Suprapubic skin (tissue), 4 donors: ENCODE data around the gene SLC40A1.

Source experiments
- CTCF ChIP-seq, 2 donors: fragments of 200-600 bp in 1 of 2; fragments of 450-650 bp in 1 of 2; sonication (generic) in 1 of 2; IDR thresholded peaks; one replicate each; pipeline ENCODE4 v1.5.1; 2016 to 2019; ENCODE audit warnings: antibody characterized with exemption in 2 of 2, mild to moderate bottlenecking in 1 of 2, moderate library complexity in 1 of 2
- EP300 ChIP-seq: sonication (generic); formaldehyde crosslinking; IDR thresholded peaks from one replicate; pipeline ENCODE4 v1.6.1; 2017; ENCODE audit warnings: antibody characterized with exemption
- POLR2A ChIP-seq, 2 donors: fragments of 450-650 bp; IDR thresholded peaks; one replicate each; pipeline ENCODE4 v1.6.1; 2017; ENCODE audit warnings: antibody characterized with exemption in 2 of 2, mild to moderate bottlenecking in 2 of 2, moderate library complexity in 2 of 2
- POLR2AphosphoS5 ChIP-seq, 3 donors: sonication (generic); formaldehyde crosslinking; IDR thresholded peaks; one replicate each; pipeline ENCODE4 v1.6.1; 2017; ENCODE audit warnings: antibody characterized with exemption in 3 of 3

- TF ChIP-seq CTCF (IDR thresholded peaks at IDR 0.05) (no peak), POLR2AphosphoS5 (IDR thresholded peaks at IDR 0.05) (no peak), POLR2A (IDR thresholded peaks at IDR 0.05) (no peak), EP300 (no peak)
Observed at GRCh38 chr2:189543367-189543766, 37.2 kb downstream of the SLC40A1 start.
